ENCODE results near the gene TRIP12. TPM values are rescaled to one million over a fixed set of nuclear protein-coding genes. Genes with fewer than 3 reads are reported as not detected.

Gene TRIP12
- total and polyA plus RNA-seq, 2 of the 8 experiments (the other 6 are each of a cell fraction or from before 2014, with no cell fraction given) = 23.1 to 174 TPM

DNA sequence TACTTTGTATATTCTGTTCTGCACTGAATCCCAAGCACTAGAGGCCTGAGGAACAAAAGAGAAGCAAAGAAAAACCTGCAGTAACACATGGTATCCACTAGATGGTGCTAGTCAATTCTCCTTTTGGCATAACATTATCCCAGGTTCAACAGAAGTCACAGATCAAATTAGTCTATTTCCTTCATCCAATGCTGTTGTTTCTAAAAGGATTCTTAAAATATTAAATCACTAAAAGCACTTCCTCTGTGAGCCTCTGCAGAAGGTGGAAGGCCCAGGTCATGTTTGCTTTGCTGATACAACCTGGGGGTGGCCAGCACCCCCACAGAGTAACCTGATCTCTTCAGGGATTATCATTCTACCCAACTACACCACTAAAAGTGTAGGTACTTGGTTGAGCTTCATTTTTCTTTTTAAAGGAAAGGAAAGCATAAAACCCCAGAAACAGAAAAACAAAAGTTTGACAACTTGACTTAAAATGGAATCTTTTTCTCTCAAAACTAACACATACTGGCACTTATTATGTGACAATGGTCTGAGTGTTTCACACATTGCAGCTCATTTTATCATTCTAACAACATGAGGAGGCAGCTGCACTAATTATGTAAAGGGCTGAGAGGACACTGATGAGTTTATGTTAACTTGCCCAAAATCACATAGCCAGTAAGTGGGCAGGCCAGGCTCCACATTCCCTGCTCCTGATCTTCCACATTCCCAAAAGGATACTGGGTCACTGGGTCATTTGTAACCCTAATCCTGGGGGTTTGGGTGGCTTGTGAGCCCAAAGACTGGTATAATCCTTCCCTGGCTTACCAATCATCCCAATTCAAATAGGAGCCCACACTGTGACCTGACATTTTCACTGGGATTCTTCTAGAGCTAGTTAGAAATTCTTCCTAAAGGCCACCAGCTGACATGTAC is 140.7 kb downstream of the TRIP12 start (continued):
- TF ChIP-seq CHD7 (IDR thresholded peaks at IDR 0.05; ENCODE audit: insufficient replicate concordance, low read length) (peak; percentile 45), BCL11A (IDR thresholded peaks at IDR 0.05; ENCODE audit: low read depth in 2 of 2, low read length in 2 of 2) (no peak), CTCF (IDR thresholded peaks at IDR 0.05; ENCODE audit: control extremely low read depth in 1 of 3, insufficient read depth in 1 of 3, low read depth in 1 of 3, low read length in 3 of 3) (peak in 2 of 3 experiments; percentile 39 to 85; a peak in 2 of 4 replicates), RAD21 (IDR thresholded peaks at IDR 0.05 in 1 of 2, conservative IDR thresholded peaks at IDR 0.05 in 1 of 2; ENCODE audit: low read depth in 2 of 2, low read length in 2 of 2) (peak; percentile 50), CBX8 (IDR thresholded peaks at IDR 0.05; ENCODE audit: borderline replicate concordance, low read depth, low read length) (no peak), CHD2 (IDR thresholded peaks at IDR 0.05; ENCODE audit: low read length) (no peak)
